ENCODE data around the gene FCMR. TPM values are rescaled to one million over a fixed set of nuclear protein-coding genes. Genes with fewer than 3 reads are reported as not detected.
"Not testable (repeated sequence)": the region's sequence is repeated elsewhere in the genome, so short reads cannot be mapped to it uniquely, and the experiment has no call there.

FCMR gene
- total RNA-seq, 1 donor from 2014 or later = 14.1 TPM

DNA sequence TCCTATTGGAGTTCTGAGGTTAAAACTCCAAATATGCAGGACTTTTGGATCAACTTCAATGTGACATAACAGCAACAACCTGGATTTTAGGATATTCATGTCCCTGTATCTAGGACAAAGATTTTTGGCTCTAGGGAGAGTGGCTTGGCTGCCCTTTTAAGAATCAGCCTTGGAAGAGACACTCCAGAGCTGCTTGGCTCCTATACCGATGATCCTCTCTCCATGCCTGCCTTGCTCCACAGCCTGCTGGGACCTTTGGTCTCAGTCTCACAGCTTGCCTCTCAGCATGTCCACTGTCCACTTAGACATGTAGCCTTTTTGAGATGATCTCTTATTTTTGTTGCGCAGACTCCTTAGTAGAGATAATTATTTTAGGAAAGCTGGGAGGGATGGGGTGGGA, 4.5 kb upstream of the FCMR start:
- H3K27me3 Mint-ChIP-seq (ENCODE audit: low read depth) = no peaks in the 10 kb centered on the region
- intact Hi-C loops (cut with micrococcal nuclease) = no loop called here
- DNase-seq (ENCODE audit: low spot score) = no peak
- no peaks in the 10 kb centered on the region for H3K9me3 Mint-ChIP-seq
- H3K4me1 Mint-ChIP-seq (ENCODE audit: low read depth) = peaks cover 27% of the 10 kb centered on the region
- no peaks in the 10 kb centered on the region for H3K36me3 Mint-ChIP-seq (ENCODE audit: low read depth)
- H3K27ac Mint-ChIP-seq = no peak overlapping the region
- no peak overlapping the region for H3K4me3 Mint-ChIP-seq (ENCODE audit: low read depth)

DNA sequence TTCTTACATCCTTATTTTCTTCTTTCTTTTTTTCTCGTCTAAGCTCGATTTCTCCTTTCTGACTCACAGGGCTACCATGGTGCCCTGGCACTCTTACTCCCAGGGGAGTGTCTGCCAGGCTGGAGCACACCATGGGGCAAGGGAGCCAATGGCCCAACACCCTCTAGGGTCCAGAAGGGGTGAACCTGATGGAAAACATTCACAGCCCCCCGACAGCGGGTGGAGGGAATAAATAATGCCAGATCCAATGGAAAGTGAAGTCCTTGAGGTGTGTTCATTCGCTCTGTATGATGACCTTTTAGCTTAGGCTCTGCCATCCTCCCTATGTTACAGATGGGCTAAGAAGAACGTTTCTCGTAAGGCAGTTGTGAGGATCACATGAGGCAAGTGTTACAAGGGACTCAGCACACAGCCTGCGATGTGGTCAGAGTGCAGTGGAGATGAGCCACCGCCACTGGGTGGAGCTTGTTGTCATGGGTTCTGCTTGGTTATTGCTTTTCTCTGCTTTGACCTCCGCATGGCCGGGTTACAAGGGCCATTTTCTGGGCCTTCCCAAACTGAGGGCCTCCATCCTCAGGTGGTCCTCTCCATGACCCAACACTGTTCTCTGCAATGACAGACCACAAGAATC, 3.5 kb upstream of the FCMR start:
- DNase-seq (ENCODE audit: low spot score) = peak; percentile 47
- H3K27me3 Mint-ChIP-seq (ENCODE audit: low read depth) = no peaks in the 10 kb centered on the region
- H3K27ac Mint-ChIP-seq = no peak overlapping the region
- peaks cover 28% of the 10 kb centered on the region for H3K4me1 Mint-ChIP-seq (ENCODE audit: low read depth)
- peaks cover 6% of the 10 kb centered on the region for H3K36me3 Mint-ChIP-seq (ENCODE audit: low read depth)
- intact Hi-C loops (cut with micrococcal nuclease) = no loop called here
- H3K4me3 Mint-ChIP-seq (ENCODE audit: low read depth) = no peak overlapping the region
- no peaks in the 10 kb centered on the region for H3K9me3 Mint-ChIP-seq

- Mint-ChIP-seq H3K9me3 (no peaks in the 10 kb centered on the region), H3K36me3 (ENCODE audit: low read depth) (peaks cover 6% of the 10 kb centered on the region), H3K4me1 (ENCODE audit: low read depth) (peaks cover 26% of the 10 kb centered on the region), H3K27me3 (ENCODE audit: low read depth) (no peaks in the 10 kb centered on the region), H3K4me3 (ENCODE audit: low read depth) (no peak overlapping the region), H3K27ac (no peak overlapping the region)
- no peak for DNase-seq (ENCODE audit: low spot score)
- intact Hi-C loops (cut with micrococcal nuclease) = no loop called here
Observed at GRCh38 chr1:206924592-206925105, 2.9 kb upstream of the FCMR start.

- not testable (repeated sequence) for DNase-seq (ENCODE audit: low spot score); H3K9me3 Mint-ChIP-seq; H3K27me3 Mint-ChIP-seq (ENCODE audit: low read depth)
Observed at GRCh38 chr1:206923961-206924557, 2.3 kb upstream of the FCMR start.

GRCh38 chr1:206923009-206923960, 1.5 kb upstream of the FCMR start:
- DNase-seq (ENCODE audit: low spot score) = peak; percentile 49
- Mint-ChIP-seq H3K36me3 (ENCODE audit: low read depth) (peaks cover 8% of the 10 kb centered on the region), H3K9me3 (no peaks in the 10 kb centered on the region), H3K4me1 (ENCODE audit: low read depth) (peaks cover 30% of the 10 kb centered on the region), H3K27ac (no peak overlapping the region), H3K4me3 (ENCODE audit: low read depth) (no peak overlapping the region), H3K27me3 (ENCODE audit: low read depth) (no peaks in the 10 kb centered on the region)
- intact Hi-C loops (cut with micrococcal nuclease) = loop anchor here (2.0 kb wide), 1 partner anchor 26 kb away; the partner anchor contains the start of gene IL24

More at GRCh38 chr1:206923961-206924557, 2.3 kb upstream of the FCMR start:
- H3K4me1 Mint-ChIP-seq (ENCODE audit: low read depth) = peaks cover 25% of the 10 kb centered on the region
- not testable (repeated sequence) for H3K4me3 Mint-ChIP-seq (ENCODE audit: low read depth); H3K36me3 Mint-ChIP-seq (ENCODE audit: low read depth); H3K27ac Mint-ChIP-seq
- intact Hi-C loops (cut with micrococcal nuclease) = loop anchor here (2.0 kb wide), 1 partner anchor 27 kb away; the partner anchor contains the start of gene IL24

DNA sequence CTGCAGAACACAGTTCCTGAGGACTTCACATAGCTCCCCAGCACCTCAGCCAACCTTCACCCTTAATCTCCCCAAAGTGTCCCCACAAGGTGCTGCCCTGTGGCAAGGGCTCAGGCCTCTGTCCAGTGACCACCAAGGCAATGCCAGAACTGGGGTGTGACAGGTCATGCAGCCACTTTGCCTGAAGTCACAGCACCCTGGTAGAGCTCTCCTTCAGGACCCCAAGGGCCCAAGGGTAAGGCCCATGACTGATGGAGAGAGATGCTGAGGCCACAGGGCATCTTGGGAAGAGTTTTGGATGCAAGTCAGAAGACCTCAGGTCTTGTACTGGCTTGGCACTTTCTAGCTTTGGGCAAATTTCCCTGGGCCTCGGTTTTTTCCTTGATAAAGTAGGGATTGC, 783 bp upstream of the FCMR start:
- Mint-ChIP-seq H3K4me3 (ENCODE audit: low read depth) (peak overlapping the region; percentile 40), H3K4me1 (ENCODE audit: low read depth) (peaks cover 37% of the 10 kb centered on the region), H3K27me3 (ENCODE audit: low read depth) (no peaks in the 10 kb centered on the region), H3K27ac (no peak overlapping the region), H3K9me3 (no peaks in the 10 kb centered on the region), H3K36me3 (ENCODE audit: low read depth) (peaks cover 15% of the 10 kb centered on the region)
- DNase-seq (ENCODE audit: low spot score) = no peak
- intact Hi-C loops (cut with micrococcal nuclease) = loop anchor here (1.0 to 2.0 kb wide), 2 partner anchors 26 to 237 kb away; partner anchors contain the start of gene IL24

GRCh38 chr1:206918076-206918475, 3.7 kb downstream of the FCMR start:
- H3K4me1 Mint-ChIP-seq (ENCODE audit: low read depth) = peaks cover 62% of the 10 kb centered on the region
- H3K27ac Mint-ChIP-seq = peak overlapping the region; percentile 33
- H3K4me3 Mint-ChIP-seq (ENCODE audit: low read depth) = peak overlapping the region; percentile 2
- DNase-seq (ENCODE audit: low spot score) = no peak
- H3K36me3 Mint-ChIP-seq (ENCODE audit: low read depth) = peaks cover 38% of the 10 kb centered on the region
- H3K27me3 Mint-ChIP-seq (ENCODE audit: low read depth) = no peaks in the 10 kb centered on the region
- H3K9me3 Mint-ChIP-seq = no peaks in the 10 kb centered on the region
- intact Hi-C loops (cut with micrococcal nuclease) = no loop called here

DNA sequence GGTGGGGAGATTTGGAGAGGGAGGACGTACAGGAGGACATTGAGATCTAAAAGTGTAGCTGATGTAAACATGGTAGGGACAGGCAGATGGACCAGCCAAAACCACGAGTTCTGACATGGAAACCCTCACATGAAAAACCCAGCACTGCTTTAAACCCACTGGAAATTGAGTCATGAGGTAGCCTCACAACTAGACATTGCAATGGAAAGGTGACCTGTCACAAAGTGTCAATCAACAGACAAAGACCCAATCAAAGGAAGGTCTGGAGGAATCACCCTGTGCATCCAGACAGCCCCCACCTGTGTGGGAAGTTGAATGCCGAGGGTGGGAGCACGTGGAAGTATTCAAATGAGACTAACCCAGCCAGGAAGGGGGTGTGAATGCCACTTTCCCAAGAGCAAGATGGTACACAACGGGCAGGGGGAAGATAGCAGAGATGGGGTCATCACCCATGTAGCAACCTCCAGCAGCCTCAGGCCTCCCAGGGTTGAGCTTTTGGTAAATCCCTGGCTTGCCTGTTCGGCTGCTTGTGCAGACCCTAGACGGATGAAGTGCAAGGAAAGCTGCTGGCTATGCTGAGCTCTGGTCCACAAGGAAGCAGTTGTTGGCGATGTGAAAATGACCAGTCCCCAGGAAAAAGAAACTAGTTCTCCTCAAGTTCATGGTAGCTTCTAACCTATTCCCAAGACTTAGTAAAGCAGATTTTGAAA, 5.6 kb downstream of the FCMR start:
- H3K9me3 Mint-ChIP-seq = no peaks in the 10 kb centered on the region
- H3K27me3 Mint-ChIP-seq (ENCODE audit: low read depth) = peaks cover 1% of the 10 kb centered on the region
- no peak overlapping the region for H3K4me3 Mint-ChIP-seq (ENCODE audit: low read depth)
- intact Hi-C loops (cut with micrococcal nuclease) = no loop called here
- peaks cover 59% of the 10 kb centered on the region for H3K4me1 Mint-ChIP-seq (ENCODE audit: low read depth)
- H3K36me3 Mint-ChIP-seq (ENCODE audit: low read depth) = peaks cover 55% of the 10 kb centered on the region
- peak overlapping the region; percentile 18 for H3K27ac Mint-ChIP-seq
- DNase-seq (ENCODE audit: low spot score) = no peak

DNA sequence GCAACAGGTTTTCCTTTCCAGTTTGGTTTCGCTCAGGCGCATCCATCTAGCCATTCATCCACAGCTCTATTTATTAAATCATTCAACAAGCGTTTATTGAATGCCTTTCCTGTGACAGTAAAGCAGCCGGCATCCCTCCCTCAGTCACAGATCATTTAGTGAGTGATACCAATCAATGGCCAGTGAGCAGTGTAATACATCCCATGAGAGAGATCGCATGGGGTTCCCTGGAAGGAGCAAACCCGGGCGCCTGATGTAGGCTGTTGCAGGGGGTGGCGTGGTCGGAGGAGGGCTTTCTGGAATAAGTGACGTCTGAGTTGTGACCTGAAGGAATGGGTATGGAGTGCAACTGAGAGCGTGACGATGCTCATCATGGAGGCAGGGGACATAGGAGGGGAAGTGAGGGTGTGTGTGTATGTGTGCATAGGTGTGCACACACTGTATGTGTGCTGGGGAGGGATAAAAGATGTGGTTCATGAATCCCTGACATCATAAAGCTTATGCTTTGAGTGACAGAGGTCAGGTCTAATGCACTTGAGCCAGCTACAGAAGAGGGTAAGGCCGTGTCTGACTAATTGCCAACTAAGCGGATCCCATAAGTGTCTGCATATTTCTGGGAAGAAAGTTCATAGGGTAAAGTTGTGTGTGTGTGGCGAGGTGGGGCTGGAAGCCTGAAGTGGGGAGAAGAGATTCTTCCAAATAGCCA, 6.6 kb downstream of the FCMR start:
- Mint-ChIP-seq H3K27me3 (ENCODE audit: low read depth) (peaks cover 1% of the 10 kb centered on the region), H3K4me1 (ENCODE audit: low read depth) (peaks cover 50% of the 10 kb centered on the region), H3K36me3 (ENCODE audit: low read depth) (peaks cover 56% of the 10 kb centered on the region), H3K9me3 (no peaks in the 10 kb centered on the region), H3K4me3 (ENCODE audit: low read depth) (no peak overlapping the region), H3K27ac (no peak overlapping the region)
- DNase-seq (ENCODE audit: low spot score) = no peak
- intact Hi-C loops (cut with micrococcal nuclease) = no loop called here

GRCh38 chr1:206913766-206914537, 7.8 kb downstream of the FCMR start:
- peaks cover 57% of the 10 kb centered on the region for H3K36me3 Mint-ChIP-seq (ENCODE audit: low read depth)
- peak overlapping the region; percentile 12 for H3K27ac Mint-ChIP-seq
- no peak for DNase-seq (ENCODE audit: low spot score)
- intact Hi-C loops (cut with micrococcal nuclease) = loop anchor here (2.0 to 5.0 kb wide), 2 partner anchors 252 to 279 kb away; partner anchors contain the start of gene DYRK3
- peaks cover 2% of the 10 kb centered on the region for H3K27me3 Mint-ChIP-seq (ENCODE audit: low read depth)
- peaks cover 46% of the 10 kb centered on the region for H3K4me1 Mint-ChIP-seq (ENCODE audit: low read depth)
- no peaks in the 10 kb centered on the region for H3K9me3 Mint-ChIP-seq
- no peak overlapping the region for H3K4me3 Mint-ChIP-seq (ENCODE audit: low read depth)

- Mint-ChIP-seq H3K4me3 (ENCODE audit: low read depth) (no peak overlapping the region), H3K36me3 (ENCODE audit: low read depth) (peaks cover 60% of the 10 kb centered on the region), H3K27ac (no peak overlapping the region), H3K27me3 (ENCODE audit: low read depth) (peaks cover 11% of the 10 kb centered on the region), H3K4me1 (ENCODE audit: low read depth) (peaks cover 46% of the 10 kb centered on the region), H3K9me3 (no peaks in the 10 kb centered on the region)
- intact Hi-C loops (cut with micrococcal nuclease) = loop anchor here (1.0 to 5.0 kb wide), 3 partner anchors 103 to 278 kb away; partner anchors contain the start of gene DYRK3
- DNase-seq (ENCODE audit: low spot score) = peak; percentile 54
Observed at GRCh38 chr1:206912445-206913095, 9.2 kb downstream of the FCMR start.

Data from activated T-helper 2 cell treated with anti-CD3 and anti-CD28 coated beads, Interferon-gamma antibody, Interleukin-2, Interleukin-4, amounts not matched to agents 10 μg/mL and 5 μg/mL and 100 μg/mL, durations not matched to agents 14 hours and 24 hours and 36 hours (primary cell).